SIG-M5 treated with dmso at 0.1 percent for 504 hours (cell line): ENCODE data around the gene NLGN1.

Source experiments
- DNase-seq: peaks from one replicate; lab custom pipeline; 2025; ENCODE audit not compliant: unreplicated experiment; lab: John Stamatoyannopoulos, UW

Gene NLGN1

GRCh38 chr3:173826416-173826815 lies 428.9 kb downstream of the NLGN1 start:
- DNase-seq = no peak

- DNase-seq = no peak
Observed at GRCh38 chr3:173826901-173827609, 429.5 kb downstream of the NLGN1 start.

GRCh38 chr3:173838644-173839043 lies 441.1 kb downstream of the NLGN1 start:
- no peak for DNase-seq

GRCh38 chr3:173839859-173840258 lies 442.3 kb downstream of the NLGN1 start:
- no peak for DNase-seq

GRCh38 chr3:173841334-173841733 lies 443.8 kb downstream of the NLGN1 start:
- DNase-seq = no peak

DNA sequence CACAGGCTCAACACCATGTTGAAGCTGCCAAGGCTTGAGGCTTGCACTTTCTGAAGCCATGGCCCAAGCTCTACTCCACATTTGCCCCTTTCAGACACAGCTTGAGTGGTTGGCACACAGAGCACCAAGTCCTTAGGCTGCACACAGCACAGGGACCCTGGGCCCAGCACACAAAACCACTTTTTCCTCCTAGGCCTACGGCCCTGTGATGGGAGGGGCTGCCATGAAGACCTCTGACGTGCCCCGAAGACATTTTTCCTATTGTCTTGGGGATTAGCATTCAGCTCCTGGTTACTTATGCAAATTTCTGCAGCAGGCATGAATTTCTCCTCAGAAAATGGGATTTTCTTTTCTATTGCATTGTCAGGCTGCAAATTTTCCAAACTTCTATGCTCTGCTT lies 445.5 kb downstream of the NLGN1 start:
- DNase-seq = no peak

DNA sequence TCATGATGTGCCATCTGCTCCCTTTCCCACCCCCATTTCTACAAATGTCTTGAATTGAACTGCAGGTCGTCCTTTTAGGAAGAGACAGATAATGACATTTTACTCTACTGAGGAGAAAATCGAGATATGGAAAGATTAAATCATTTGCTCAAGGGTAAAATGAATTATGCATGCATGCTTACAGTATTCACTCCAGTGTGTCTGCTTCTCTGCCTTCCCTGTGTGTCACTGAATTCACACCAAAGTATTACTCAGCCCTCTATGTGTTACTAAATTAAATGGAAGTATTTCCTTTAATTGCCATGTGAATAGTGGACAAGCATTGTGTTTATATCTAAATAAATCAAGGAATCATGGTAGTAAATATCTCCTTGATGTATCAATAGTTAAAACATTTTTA lies 449.0 kb downstream of the NLGN1 start:
- DNase-seq = no peak

DNA sequence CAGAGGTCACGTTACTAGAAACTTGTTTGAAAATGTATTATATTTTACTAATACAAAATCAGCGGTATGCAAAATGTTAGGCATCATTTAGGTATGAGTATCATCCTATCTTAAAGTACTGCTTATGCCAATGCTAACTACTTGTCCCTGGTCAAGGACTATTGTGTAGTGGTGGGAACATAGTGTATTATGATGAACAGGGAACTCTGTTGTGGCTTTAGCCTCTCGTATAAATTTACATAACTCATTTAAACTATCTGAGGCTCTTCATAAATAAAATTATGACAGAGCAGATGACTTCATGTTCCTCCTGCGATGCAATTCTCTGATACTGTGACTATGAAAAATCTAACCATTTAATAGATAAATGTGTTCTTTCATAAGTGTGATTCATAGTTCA lies 451.9 kb downstream of the NLGN1 start:
- no peak for DNase-seq

- no peak for DNase-seq
Observed at GRCh38 chr3:173857154-173857553, 459.6 kb downstream of the NLGN1 start.

DNA sequence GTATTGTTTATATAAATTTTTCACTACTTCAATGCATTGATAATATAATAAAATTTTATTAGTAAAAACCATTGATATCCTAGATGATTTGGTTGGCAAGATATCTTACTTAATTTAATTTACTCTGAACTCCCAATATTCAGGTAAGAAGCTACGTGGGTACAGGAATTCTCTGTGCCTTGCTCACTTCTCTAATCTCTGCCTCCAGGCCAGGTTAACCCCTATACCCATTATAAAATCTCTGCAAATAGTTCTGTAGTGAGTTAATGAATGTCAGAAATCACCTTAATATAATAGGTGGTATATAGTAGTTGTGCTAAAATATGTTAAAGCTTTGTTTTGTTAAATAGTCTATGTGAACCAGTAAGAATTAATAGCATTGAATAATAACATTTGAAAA lies 465.2 kb downstream of the NLGN1 start:
- no peak for DNase-seq

GRCh38 chr3:173863551-173863950 lies 466.0 kb downstream of the NLGN1 start:
- DNase-seq = no peak

- DNase-seq = no peak
Observed at GRCh38 chr3:173865900-173866498, 468.5 kb downstream of the NLGN1 start.

GRCh38 chr3:173869766-173870165 lies 472.2 kb downstream of the NLGN1 start:
- no peak for DNase-seq

DNA sequence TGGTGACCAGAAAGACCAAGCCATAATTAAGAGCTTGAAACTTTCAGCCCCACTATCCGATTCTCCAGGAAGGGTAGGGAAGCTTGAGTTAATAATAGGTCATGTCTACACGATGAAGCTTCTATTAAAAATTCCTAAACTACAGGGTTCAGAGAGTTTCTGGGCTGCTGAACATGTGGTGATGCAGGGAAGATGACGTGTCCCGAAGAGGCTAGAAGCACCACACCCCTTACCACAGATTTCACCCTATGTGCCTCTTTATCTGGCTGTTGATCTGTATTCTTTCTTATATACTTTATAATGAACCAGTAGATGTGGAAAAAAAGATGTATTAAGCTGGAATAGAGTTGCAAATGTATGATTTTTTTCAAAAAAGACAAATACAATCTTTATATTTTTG lies 473.4 kb downstream of the NLGN1 start:
- DNase-seq = no peak

DNA sequence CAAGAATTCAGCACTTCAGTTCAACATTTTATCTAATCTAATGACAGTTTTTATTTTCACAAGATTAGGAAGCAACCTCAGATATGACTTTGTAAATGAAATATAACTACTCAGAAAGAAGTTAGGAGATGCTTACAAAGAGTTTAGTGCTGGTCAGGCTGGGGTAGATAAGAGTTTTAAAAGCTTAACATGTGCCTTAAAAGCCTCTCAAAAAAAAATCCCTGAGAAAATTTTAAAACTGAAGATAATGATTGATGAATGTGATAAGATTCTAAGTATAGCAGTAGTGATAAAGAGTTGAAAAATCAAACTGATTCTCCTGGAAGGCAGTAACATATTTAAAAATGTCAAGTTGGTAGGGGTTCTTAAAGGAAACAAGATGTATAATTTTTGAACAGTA lies 478.2 kb downstream of the NLGN1 start:
- no peak for DNase-seq

DNA sequence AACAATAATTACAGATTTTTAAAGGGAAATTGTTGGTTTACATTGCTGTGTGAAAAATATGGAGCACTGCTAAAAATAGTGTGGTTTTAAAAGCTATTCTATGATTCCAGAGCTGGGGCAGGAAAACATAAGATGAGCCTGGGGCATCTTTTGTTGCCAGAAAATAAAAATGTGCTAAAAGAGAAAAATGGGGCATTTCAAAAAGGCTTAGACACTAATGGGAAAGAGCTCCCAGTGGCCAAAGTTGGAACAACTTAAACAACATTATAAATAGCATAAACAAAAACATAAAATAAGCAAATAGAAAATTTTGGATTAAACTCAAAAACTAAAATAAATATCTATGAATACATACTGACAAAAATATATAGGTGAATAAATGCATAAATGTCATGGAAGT lies 478.9 kb downstream of the NLGN1 start:
- DNase-seq = no peak

- no peak for DNase-seq
Observed at GRCh38 chr3:173887888-173888287, 490.3 kb downstream of the NLGN1 start.

DNA sequence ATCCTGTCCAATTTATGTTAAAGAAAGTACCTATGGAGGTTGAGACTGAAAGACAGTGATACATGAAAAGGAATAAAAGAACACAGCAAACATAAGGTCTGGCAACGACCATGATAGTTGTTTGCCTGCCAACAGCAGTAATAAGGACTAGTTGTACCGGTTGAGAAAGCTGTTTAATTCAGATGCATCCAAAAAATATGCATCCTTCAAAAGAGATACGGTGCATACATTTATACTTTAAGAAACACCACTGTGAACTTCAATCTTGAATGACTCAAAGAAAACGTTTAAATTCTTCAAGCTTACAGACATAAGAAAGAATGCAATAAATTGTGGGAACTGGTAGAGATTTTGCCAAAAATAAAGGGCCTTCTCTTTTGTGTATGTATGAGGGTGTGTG lies 492.1 kb downstream of the NLGN1 start:
- no peak for DNase-seq

DNA sequence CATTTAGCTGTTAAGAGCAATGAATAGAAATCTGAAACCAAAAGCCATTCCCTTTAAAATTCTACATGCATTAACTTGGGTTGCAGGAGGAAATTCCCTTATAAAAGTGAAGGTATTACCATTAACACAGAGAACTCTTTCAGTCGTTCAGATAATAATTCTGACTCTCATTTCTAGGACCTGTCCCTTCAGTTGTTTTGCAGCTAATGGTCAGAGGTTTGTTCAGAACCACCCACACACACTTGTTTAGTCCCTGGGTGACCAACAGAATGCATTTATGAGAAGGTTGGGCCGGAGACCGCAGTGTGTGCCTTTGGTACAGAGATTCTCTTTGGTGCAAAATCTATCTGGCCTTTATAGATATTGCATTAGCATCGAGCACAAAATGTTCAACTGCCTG lies 492.5 kb downstream of the NLGN1 start:
- no peak for DNase-seq

DNA sequence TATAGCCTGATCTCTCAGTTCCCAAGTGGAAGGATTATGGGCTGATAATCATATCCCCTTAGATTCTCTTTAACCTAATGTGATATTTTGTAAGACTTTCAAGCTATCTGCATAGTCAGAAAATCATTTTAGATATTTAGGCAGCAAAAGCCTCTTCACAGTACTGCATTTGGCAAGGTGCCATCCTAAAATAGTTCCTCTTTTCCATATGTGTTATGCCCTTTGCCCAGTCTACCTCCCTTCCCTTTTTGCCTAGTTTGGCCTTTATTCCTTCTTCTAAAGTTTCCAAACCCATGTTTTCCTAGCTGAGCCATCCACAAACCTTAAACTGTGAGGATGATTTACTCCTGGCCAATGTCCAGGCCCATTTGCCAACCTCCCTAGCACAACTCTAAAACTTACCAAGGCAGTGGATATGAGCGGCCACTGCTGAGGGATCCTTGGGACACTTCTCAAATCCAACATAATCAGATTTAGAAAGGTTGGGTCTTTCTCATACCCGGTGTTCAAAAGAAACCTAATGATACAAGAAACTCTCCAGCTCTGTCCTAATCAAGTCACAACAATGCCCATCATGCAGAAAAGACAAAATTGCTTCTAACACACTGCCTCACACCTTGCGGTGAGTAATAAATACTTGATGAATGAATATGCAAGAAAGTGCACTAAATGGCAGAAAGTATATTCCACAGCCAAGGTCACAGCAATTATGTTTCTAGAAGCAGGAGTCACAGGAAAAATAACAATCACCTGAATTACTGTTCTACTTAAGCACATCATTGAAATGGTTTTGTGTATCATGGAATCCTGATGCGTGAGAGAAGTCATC lies 493.9 kb downstream of the NLGN1 start:
- DNase-seq = no peak

GRCh38 chr3:173892547-173892946 lies 495.0 kb downstream of the NLGN1 start:
- DNase-seq = no peak

DNA sequence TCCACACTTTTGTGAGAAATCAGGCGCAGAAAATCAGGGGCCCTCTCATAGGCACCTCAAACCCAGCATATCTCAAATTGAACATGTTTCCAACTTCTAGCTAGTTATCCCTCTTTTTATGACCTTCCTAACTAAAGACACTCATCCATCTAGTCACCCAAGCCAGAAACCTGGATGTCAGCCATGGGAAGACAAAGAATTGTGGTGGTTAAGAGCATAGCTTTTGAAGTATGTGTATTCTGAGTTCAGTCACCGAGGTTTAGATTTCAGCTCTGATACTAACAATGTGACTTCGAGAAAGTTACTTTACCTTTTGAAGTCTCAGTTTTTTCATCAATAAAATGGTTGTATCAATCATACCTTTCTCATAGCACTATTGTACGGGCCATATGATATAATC lies 495.5 kb downstream of the NLGN1 start:
- no peak for DNase-seq
